ENCODE measurements around the gene OR51G1. TPM values are rescaled to one million over a fixed set of nuclear protein-coding genes. Genes with fewer than 3 reads are reported as not detected.

The OR51G1 gene
- total RNA-seq, 1 experiment from 2014 or later, result not detected

- no peak; the same call in 1 of the 3 replicates for TF ChIP-seq CTCF (conservative IDR thresholded peaks at IDR 0.05)
- DNase-seq, result no peak
These were observed 32.0 kb downstream of the OR51G1 start for GRCh38 chr11:4891996-4892640.

More at GRCh38 chr11:4891996-4892640, 32.0 kb downstream of the OR51G1 start:
- no peaks in the 10 kb centered on the region for H4K20me1 ChIP-seq (ENCODE audit: control insufficient read depth, insufficient read depth, insufficient read length)
- H3K14ac ChIP-seq (ENCODE audit: insufficient read depth, low read length), result no peak overlapping the region
- H4K8ac ChIP-seq (replicated peaks; ENCODE audit: insufficient read length, low read depth, low read length), result no peak overlapping the region
- no peak overlapping the region for H3T11ph ChIP-seq (ENCODE audit: low read length)
- H3K9me3 ChIP-seq (ENCODE audit: control insufficient read depth, low read depth, low read length), result no peaks in the 10 kb centered on the region
- H3K56ac ChIP-seq (ENCODE audit: insufficient read length, low read depth, low read length), result no peak overlapping the region
- H3K79me2 ChIP-seq (ENCODE audit: insufficient read depth, low read length), result no peaks in the 10 kb centered on the region
- H2AFZ ChIP-seq (ENCODE audit: low read length), result no peak overlapping the region
- H3K27ac Mint-ChIP-seq, result no peak overlapping the region
- H3K79me1 ChIP-seq (ENCODE audit: insufficient read depth, low read depth, low read length, poor library complexity, severe bottlenecking), result no peaks in the 10 kb centered on the region
- H4K91ac ChIP-seq (ENCODE audit: insufficient read length, low read depth, low read length), result no peak overlapping the region
- H3K18ac ChIP-seq (ENCODE audit: insufficient read length, low read depth, low read length), result no peak overlapping the region
- no peak overlapping the region for H4K5ac ChIP-seq (ENCODE audit: insufficient read length, low read depth, low read length)
- no peak overlapping the region for H3K4ac ChIP-seq (ENCODE audit: low read depth, low read length)
- no peaks in the 10 kb centered on the region for H3K4me1 ChIP-seq (ENCODE audit: insufficient read depth, low read length)
- H3K4me2 ChIP-seq (ENCODE audit: insufficient read depth, insufficient read length, low read length), result no peak overlapping the region
- H3K23me2 ChIP-seq (ENCODE audit: insufficient read length, low read depth, low read length, poor library complexity, severe bottlenecking), result no peaks in the 10 kb centered on the region
- no peaks in the 10 kb centered on the region for H3K4me1 Mint-ChIP-seq
- no peak overlapping the region for H3K4me3 Mint-ChIP-seq
- no peak overlapping the region for H3K23ac ChIP-seq (ENCODE audit: insufficient read length, low read depth, low read length)
- no peaks in the 10 kb centered on the region for H3K9me3 Mint-ChIP-seq
- no peak overlapping the region for H2BK5ac ChIP-seq (ENCODE audit: insufficient read length, low read length)
- H2BK120ac ChIP-seq (ENCODE audit: low read depth, low read length, poor library complexity, severe bottlenecking), result no peak overlapping the region
- H2BK20ac ChIP-seq (ENCODE audit: low read depth, low read length, poor library complexity, severe bottlenecking), result no peak overlapping the region
- H3K9ac ChIP-seq (ENCODE audit: extremely low read depth, insufficient read length, low read length), result no peak overlapping the region
- H3K27ac ChIP-seq (ENCODE audit: insufficient read length, low read depth, low read length), result no peak overlapping the region
- H3K27me3 ChIP-seq (ENCODE audit: insufficient read depth, low read length), result no peaks in the 10 kb centered on the region
- H3K36me3 Mint-ChIP-seq (ENCODE audit: insufficient read depth in 1 of 3, low read depth in 3 of 3), result no peaks in the 10 kb centered on the region
- no peak overlapping the region for H2BK12ac ChIP-seq (ENCODE audit: insufficient read length, low read depth, low read length)
- no peak overlapping the region for H2AK5ac ChIP-seq (ENCODE audit: insufficient read length, low read length)
- no peak overlapping the region for H2BK15ac ChIP-seq (ENCODE audit: low read depth, low read length)
- H3K27me3 Mint-ChIP-seq (ENCODE audit: low read depth), result no peaks in the 10 kb centered on the region
- no CpG with 5 or more reads among the region's 1 CpG for WGBS (ENCODE audit: extremely low coverage, insufficient read length, low lambda C conversion rate)
